Transverse colon (tissue), 4 donors: ENCODE results near the gene ARF1.

Experiments
- CTCF ChIP-seq, 5 experiments: fragments of 200-600 bp in 3 of 5; fragments of 450-650 bp in 2 of 5; sonication (generic) in 3 of 5; IDR thresholded peaks; 1 replicate in 2 of 5; 2 replicates in 3 of 5; pipeline ENCODE4 v1.5.1; 2016 to 2017; ENCODE audit warnings: antibody characterized with exemption in 5 of 5, inconsistent platforms in 3 of 5, mild to moderate bottlenecking in 2 of 5, moderate library complexity in 1 of 5
- EP300 ChIP-seq: sonication (generic); formaldehyde crosslinking; IDR thresholded peaks from one replicate; pipeline ENCODE4 v1.6.1; 2017; ENCODE audit warnings: antibody characterized with exemption, low read depth
- POLR2A ChIP-seq: fragments of 450-650 bp; IDR thresholded peaks from one replicate; pipeline ENCODE4 v1.6.1; 2016; ENCODE audit warnings: antibody characterized with exemption, mild to moderate bottlenecking, moderate library complexity
- POLR2AphosphoS5 ChIP-seq, 3 donors: sonication (generic); formaldehyde crosslinking; IDR thresholded peaks; one replicate each; pipeline ENCODE4 v1.6.1; 2016; ENCODE audit warnings: antibody characterized with exemption in 3 of 3

- no peak for TF ChIP-seq POLR2A
- no peak for TF ChIP-seq CTCF (IDR thresholded peaks at IDR 0.05)
- TF ChIP-seq POLR2AphosphoS5 (IDR thresholded peaks at IDR 0.05) = no peak
- no peak for TF ChIP-seq EP300
These were observed 26.2 kb downstream of the ARF1 start for GRCh38 chr1:228108742-228109072.
